Fibroblast of villous mesenchyme (primary cell): ENCODE data around the gene TTC9B. TPM values are rescaled to one million over a fixed set of nuclear protein-coding genes. Genes with fewer than 3 reads are reported as not detected.

Source experiments
- DNase-seq: peaks from one replicate; pipeline ENCODE4 v3.0.0-alpha.2; 2010; ENCODE audit warnings: low read depth
- H3K4me3 ChIP-seq: 2 replicates; pipeline ENCODE4 v1.5.1; 2011; ENCODE audit warnings: low read depth, mild to moderate bottlenecking, low read length
- total RNA-seq: library from RNA; depleted of rRNA; stranded (reverse); fragments of >200 nt; gene quantifications from 2 replicates; pipeline ENCODE4 v1.2.3, GENCODE V29; 2012
- TF ChIP-seq, protein P1 (sequence below): IDR thresholded peaks from 2 replicates; pipeline ENCODE4 v1.5.1; 2012; ENCODE audit warnings: low read depth, mild to moderate bottlenecking, low read length; ENCODE audit not compliant: insufficient read depth

Gene TTC9B
- total RNA-seq, 1 donor: not detected

DNA sequence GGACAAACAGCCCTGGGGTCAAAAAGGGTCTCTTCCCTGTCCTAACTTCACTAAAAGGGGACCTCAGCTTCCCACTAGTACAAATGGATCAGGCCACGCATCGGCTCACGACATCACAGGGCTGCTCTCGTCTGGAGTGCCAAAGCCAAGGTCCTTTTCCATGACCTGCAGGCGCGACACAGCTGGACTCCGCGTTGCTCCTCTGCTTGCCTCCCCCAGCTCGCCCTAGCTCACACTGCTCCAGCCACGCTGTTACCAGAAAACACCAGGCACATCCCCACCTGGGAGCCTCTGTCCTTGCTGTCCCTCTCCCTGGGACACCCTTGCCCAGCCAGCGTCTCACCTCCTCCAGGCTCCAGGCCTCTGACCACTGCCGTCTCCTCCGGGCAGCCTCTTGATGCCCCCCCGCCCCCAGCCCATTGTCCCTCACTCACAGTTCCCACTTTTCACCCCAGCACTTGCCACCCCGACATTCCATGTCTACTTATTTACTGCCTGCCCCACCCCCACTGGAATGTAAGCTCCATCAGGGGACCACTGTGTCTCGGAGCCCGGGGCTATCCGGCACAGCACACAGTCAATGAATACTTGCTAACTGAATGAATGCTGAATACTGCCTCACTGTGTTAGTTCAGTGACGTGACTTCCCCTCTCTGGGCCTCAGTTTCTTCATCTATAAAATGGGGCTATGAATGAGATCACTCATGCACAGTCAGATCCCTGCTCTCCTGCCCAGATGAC, 46.3 kb upstream of the TTC9B start:
- no peak overlapping the region for H3K4me3 ChIP-seq
- TF ChIP-seq, protein P1, sequence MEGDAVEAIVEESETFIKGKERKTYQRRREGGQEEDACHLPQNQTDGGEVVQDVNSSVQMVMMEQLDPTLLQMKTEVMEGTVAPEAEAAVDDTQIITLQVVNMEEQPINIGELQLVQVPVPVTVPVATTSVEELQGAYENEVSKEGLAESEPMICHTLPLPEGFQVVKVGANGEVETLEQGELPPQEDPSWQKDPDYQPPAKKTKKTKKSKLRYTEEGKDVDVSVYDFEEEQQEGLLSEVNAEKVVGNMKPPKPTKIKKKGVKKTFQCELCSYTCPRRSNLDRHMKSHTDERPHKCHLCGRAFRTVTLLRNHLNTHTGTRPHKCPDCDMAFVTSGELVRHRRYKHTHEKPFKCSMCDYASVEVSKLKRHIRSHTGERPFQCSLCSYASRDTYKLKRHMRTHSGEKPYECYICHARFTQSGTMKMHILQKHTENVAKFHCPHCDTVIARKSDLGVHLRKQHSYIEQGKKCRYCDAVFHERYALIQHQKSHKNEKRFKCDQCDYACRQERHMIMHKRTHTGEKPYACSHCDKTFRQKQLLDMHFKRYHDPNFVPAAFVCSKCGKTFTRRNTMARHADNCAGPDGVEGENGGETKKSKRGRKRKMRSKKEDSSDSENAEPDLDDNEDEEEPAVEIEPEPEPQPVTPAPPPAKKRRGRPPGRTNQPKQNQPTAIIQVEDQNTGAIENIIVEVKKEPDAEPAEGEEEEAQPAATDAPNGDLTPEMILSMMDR: no peak
- no peak for DNase-seq

DNA sequence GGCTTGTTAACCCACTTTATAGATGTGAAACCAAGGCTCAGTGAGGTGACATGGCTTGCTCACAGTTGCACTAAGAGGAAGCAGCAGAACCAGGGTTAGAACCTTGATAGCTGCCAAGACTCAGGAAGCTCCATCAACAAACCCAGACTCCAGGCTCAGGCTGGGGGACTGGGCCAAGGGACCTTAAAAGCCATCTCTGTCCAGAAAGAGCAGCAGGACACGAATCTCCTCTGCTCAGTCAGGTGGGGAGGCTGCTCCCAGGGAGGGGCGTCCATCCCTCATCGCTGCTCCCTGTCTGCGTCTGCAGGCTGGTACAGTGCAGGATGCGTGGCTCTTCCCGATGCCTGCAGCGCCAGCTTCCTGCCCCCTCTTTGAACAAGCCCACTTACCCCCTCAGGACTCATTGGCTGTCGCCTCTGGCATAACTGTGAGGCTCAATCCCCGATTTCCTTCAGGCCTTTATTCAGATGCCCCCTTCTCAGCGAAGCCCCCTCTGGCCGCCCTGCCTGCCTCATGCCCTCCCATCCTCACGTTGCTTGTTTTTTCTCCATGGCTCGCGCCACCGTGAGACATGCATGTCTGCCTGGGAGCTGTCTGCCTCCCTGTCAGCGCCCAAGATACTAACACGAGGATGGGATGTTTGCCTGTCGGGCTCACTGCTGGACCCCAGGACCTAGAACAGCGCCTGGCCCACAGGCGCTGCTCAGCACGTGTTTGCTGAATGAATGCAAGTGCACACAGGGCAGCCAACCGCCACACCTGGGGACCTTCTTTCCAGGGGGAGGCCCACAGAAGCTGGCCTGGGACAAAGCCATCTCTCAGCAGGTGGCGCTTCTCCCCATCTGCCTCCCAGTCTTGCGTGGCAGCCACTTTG, 45.5 kb upstream of the TTC9B start:
- H3K4me3 ChIP-seq: no peak overlapping the region
- DNase-seq: no peak
- TF ChIP-seq, protein P1: no peak

DNA sequence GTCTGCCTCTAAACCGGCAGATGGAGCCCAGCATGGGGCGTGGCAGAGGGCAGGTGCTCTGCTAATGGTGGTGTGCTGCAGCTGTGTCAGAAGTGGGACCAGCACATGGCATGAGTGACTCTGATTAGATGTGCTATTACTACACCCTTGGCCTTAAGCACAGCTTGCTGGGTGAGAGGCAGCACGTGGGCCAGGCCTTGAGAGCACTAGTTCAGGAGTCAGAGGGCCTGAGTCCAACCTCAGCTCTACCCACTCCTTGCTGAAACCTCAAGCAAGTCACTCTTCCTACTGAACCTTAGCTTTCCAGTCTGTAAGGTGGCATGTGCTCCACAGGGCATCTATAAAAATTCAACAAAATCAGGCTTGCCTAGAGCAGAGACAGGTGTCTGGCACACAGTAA, 44.2 kb upstream of the TTC9B start:
- no peak overlapping the region for H3K4me3 ChIP-seq
- TF ChIP-seq, protein P1: no peak
- no peak for DNase-seq

DNA sequence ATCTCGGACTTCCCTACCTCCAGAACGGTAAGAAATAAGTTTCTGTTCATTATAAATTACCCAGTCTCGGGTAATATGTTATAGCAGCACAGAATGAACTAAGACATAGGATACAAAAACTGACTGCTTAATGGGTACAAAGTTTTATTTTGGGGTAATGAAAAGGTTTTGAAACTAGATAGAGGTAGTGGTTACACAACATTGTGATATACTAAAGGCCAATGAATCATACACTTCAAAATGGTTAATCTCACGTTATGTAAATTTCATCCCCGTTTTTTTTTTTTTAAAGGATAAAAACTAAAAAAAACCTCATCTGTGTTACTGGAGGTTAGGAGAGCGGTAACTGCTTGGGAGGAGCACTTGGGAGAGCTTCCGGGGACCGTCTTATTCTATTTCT, 43.4 kb upstream of the TTC9B start:
- TF ChIP-seq, protein P1: no peak
- H3K4me3 ChIP-seq: no peak overlapping the region
- DNase-seq: no peak

DNA sequence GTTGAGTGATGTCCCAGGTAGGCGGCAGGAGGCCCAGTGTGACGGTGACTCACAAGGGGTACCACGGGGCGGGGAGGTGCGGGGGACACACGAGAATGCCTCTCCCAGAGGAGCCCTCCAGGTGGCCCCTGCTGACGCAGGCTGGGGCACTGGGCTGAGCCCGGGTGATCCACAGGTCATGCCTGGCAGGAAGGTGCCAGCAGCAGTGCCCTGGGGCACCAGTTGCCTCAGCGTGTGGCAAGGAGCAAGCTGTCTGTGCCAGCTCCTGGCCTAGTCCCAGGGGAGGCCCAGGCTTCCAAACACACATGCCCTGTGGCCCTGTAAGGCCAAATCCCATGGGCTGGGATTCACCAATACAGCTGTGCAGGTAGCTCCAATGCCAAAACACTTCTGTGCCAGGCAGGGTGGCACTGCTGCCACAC, 38.9 kb upstream of the TTC9B start:
- TF ChIP-seq, protein P1: no peak
- no peak overlapping the region for H3K4me3 ChIP-seq
- DNase-seq: no peak

DNA sequence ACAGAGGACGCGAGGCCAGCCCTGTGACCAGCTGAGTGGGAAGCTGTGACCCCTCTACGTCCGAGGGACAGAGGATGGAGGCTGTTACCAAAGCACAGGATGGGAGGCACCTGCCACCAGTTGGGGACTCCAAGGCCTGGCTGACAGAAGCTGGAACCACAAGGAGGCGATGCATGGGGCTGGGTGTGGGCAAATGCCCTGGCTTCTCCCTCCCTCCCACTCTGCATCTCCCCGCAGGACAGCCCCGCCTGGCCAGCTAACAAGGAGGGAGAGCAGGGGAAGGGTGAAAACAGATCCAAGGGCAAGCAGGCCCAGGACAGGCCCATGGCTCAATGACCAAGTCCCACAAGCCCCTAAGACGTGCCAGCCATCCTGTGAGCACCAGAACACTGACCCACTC, 38.3 kb upstream of the TTC9B start:
- no peak for DNase-seq
- no peak overlapping the region for H3K4me3 ChIP-seq
- TF ChIP-seq, protein P1: no peak
